M059J (cell line): Measurements from ENCODE around the gene AKAP8L. TPM values are rescaled to one million over a fixed set of nuclear protein-coding genes. Genes with fewer than 3 reads are reported as not detected.
A peak's percentile ranks its signal among the peaks of the same experiment; 100 is the strongest.
"Not testable (repeated sequence)": the region's sequence is repeated elsewhere in the genome, so short reads cannot be mapped to it uniquely, and the experiment has no call there.

Source experiments
- DNase-seq: peaks from one replicate; pipeline ENCODE4 v3.0.0-alpha.2; 2012; ENCODE audit warnings: low read depth
- total RNA-seq: library from RNA; depleted of rRNA; stranded (reverse); fragments of >200 nt; shearing (Covaris generic); gene quantifications from 2 replicates; pipeline ENCODE4 v1.2.3, GENCODE V29; 2014

The AKAP8L gene
- total RNA-seq, 1 experiment from 2014 or later: 59.7 TPM

- no peak for DNase-seq
Observed at GRCh38 chr19:15381864-15382263, 36.9 kb downstream of the AKAP8L start.

GRCh38 chr19:15381429-15381828 lies 37.4 kb downstream of the AKAP8L start:
- no peak for DNase-seq

GRCh38 chr19:15379999-15380647 lies 38.7 kb downstream of the AKAP8L start:
- DNase-seq: peak; percentile 75

GRCh38 chr19:15379083-15379998 lies 39.4 kb downstream of the AKAP8L start, which contains the start of gene AKAP8:
Gene AKAP8, minus strand, starts transcription at chr19:15379787. Its CDS starts 56 bp downstream, at chr19:15379731.
- peak; percentile 98 for DNase-seq

GRCh38 chr19:15378534-15379082 lies 40.2 kb downstream of the AKAP8L start:
- DNase-seq: peak; percentile 69

- DNase-seq: no peak
Observed at GRCh38 chr19:15374796-15375440, 43.9 kb downstream of the AKAP8L start.

GRCh38 chr19:15374105-15374651 lies 44.6 kb downstream of the AKAP8L start:
- DNase-seq: no peak

- no peak for DNase-seq
Observed at GRCh38 chr19:15373644-15374043, 45.1 kb downstream of the AKAP8L start.

- DNase-seq: no peak
Observed at GRCh38 chr19:15372891-15373301, 45.9 kb downstream of the AKAP8L start.

- DNase-seq: no peak
Observed at GRCh38 chr19:15372470-15372869, 46.3 kb downstream of the AKAP8L start.

- no peak for DNase-seq
Observed at GRCh38 chr19:15371786-15372380, 46.9 kb downstream of the AKAP8L start.

- no peak for DNase-seq
Observed at GRCh38 chr19:15371119-15371518, 47.7 kb downstream of the AKAP8L start.

- DNase-seq: no peak
Observed at GRCh38 chr19:15369594-15369891, 49.2 kb downstream of the AKAP8L start.

- no peak for DNase-seq
Observed at GRCh38 chr19:15368798-15369593, 49.8 kb downstream of the AKAP8L start.

- no peak for DNase-seq
Observed at GRCh38 chr19:15368051-15368632, 50.6 kb downstream of the AKAP8L start.

- DNase-seq: no peak
Observed at GRCh38 chr19:15367439-15367838, 51.3 kb downstream of the AKAP8L start.

- DNase-seq: no peak
Observed at GRCh38 chr19:15365264-15365663, 53.5 kb downstream of the AKAP8L start.

GRCh38 chr19:15363791-15364190 lies 55.0 kb downstream of the AKAP8L start:
- DNase-seq: not testable (repeated sequence)

- not testable (repeated sequence) for DNase-seq
Observed at GRCh38 chr19:15363048-15363447, 55.7 kb downstream of the AKAP8L start.

- DNase-seq: not testable (repeated sequence)
Observed at GRCh38 chr19:15360015-15360414, 58.8 kb downstream of the AKAP8L start.
